Prostate gland (tissue), 2 donors: ENCODE measurements around the gene TNRC6B. TPM values are rescaled to one million over a fixed set of nuclear protein-coding genes. Genes with fewer than 3 reads are reported as not detected.

Experiments used
- DNase-seq: peaks from one replicate; pipeline ENCODE4 v3.0.0-alpha.2; 2019; ENCODE audit warnings: low spot score
- H3K27ac ChIP-seq, 2 donors: fragments of 200-600 bp; sonication (generic); 2 replicates each; pipeline ENCODE4 v1.5.1; 2017 to 2019
- H3K27me3 ChIP-seq: fragments of 200-600 bp; sonication (generic); replicated peaks from 2 replicates; pipeline ENCODE4 v1.5.1; 2019; ENCODE audit not compliant: insufficient read depth
- H3K36me3 ChIP-seq, 2 donors: fragments of 200-600 bp; sonication (generic); 1 replicate in 1 of 2; 2 replicates in 1 of 2; pipeline versions ENCODE4 v1.5.1 to v1.8.1; 2017 to 2019
- H3K4me1 ChIP-seq: fragments of 200-600 bp; sonication (generic); replicated peaks from 2 replicates; pipeline ENCODE4 v1.5.1; 2019
- H3K4me3 ChIP-seq, 2 donors: fragments of 200-600 bp; sonication (generic); 2 replicates each; pipeline ENCODE4 v1.5.1; 2017 to 2019
- H3K9me3 ChIP-seq: fragments of 200-600 bp; sonication (generic); 2 replicates; pipeline ENCODE4 v1.5.1; 2017
- CTCF ChIP-seq, 4 experiments: fragments of 200-600 bp in 2 of 4; fragments of 450-650 bp in 2 of 4; sonication (generic) in 2 of 4; IDR thresholded peaks; 1 replicate in 3 of 4; 2 replicates in 1 of 4; pipeline ENCODE4 v1.5.1; 2016 to 2019; ENCODE audit warnings: antibody characterized with exemption in 4 of 4, mild to moderate bottlenecking in 2 of 4, moderate library complexity in 2 of 4
- POLR2A ChIP-seq: fragments of 450-650 bp; IDR thresholded peaks from one replicate; pipeline ENCODE4 v1.6.1; 2016; ENCODE audit warnings: antibody characterized with exemption, mild to moderate bottlenecking
- POLR2AphosphoS5 ChIP-seq: sonication (generic); formaldehyde crosslinking; IDR thresholded peaks from one replicate; pipeline ENCODE4 v1.6.1; 2017; ENCODE audit warnings: antibody characterized with exemption
- WGBS: methylation state at CpG from one replicate; pipeline ENCODE4 v1.1.5; 2018; 5-methylcytosine and 5-hydroxymethylcytosine counted together
- intact Hi-C: fragments of 100-400 bp; cut with DNase I; formaldehyde crosslinking; loops from one replicate; pipeline ENCODE4 v1.14.2; 2022
- total RNA-seq, 2 donors: library from RNA; depleted of rRNA; stranded (reverse); fragments of >200 nt; gene quantifications; one replicate each; pipeline ENCODE4 v1.1.0, GENCODE V29; 2016

TNRC6B gene
- total RNA-seq, 2 donors from 2014 or later: 43.8 to 118 TPM

GRCh38 chr22:40364431-40364830 is 186.7 kb downstream of the TNRC6B start:
- DNase-seq: no peak
- intact Hi-C loops: no loop called here
- 80% methylated on average over 1 of the region's 1 CpG for WGBS
- Histone ChIP-seq H3K4me3 (no peak overlapping the region), H3K36me3 (peaks cover 17 to 30% of the 10 kb centered on the region in 2 donors), H3K9me3 (no peaks in the 10 kb centered on the region), H3K27ac (no peak overlapping the region), H3K4me1 (no peaks in the 10 kb centered on the region), H3K27me3 (no peaks in the 10 kb centered on the region)
- no peak for TF ChIP-seq POLR2A
- TF ChIP-seq CTCF (IDR thresholded peaks at IDR 0.05): no peak

GRCh38 chr22:40366068-40366467 is 188.3 kb downstream of the TNRC6B start:
- H3K9me3 ChIP-seq: no peaks in the 10 kb centered on the region
- H3K4me1 ChIP-seq: no peaks in the 10 kb centered on the region
- DNase-seq: no peak
- 97% methylated on average over 2 of the region's 2 CpGs for WGBS
- TF ChIP-seq POLR2A (no peak), CTCF (IDR thresholded peaks at IDR 0.05) (no peak), POLR2AphosphoS5 (no peak)
- no peaks in the 10 kb centered on the region for H3K27me3 ChIP-seq
- intact Hi-C loops: no loop called here
- peaks cover 15 to 28% of the 10 kb centered on the region in 2 donors for H3K36me3 ChIP-seq
- H3K27ac ChIP-seq: no peak overlapping the region
- no peak overlapping the region for H3K4me3 ChIP-seq

DNA sequence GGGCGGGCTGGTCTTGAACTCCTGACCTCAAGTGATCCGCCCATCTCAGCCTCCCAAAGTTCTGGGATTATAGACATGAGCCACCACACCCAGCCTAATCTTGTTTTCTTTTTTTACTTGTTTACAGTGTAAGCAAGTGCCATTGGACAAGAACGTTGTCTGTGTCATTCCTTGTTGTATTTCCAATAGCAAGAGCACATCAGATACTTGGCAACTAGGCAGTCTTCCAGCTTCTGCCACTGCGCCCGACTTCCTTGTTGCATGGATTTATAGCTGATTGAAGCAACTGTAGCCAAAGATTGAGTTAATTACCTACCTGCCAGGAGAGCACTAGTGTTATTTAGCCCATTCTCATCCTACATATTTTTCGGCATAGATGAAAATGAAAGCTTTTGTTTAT is 189.6 kb downstream of the TNRC6B start:
- peak; percentile 71 for DNase-seq
- intact Hi-C loops: no loop called here
- 46% methylated on average over 6 of the region's 6 CpGs for WGBS
- H3K4me3 ChIP-seq: no peak overlapping the region
- TF ChIP-seq CTCF (IDR thresholded peaks at IDR 0.05): no peak
- peak; percentile 73 for TF ChIP-seq POLR2AphosphoS5
- TF ChIP-seq POLR2A: no peak
- H3K9me3 ChIP-seq: no peaks in the 10 kb centered on the region
- peak overlapping the region; percentile 12 to 54 for H3K27ac ChIP-seq
- H3K36me3 ChIP-seq: peaks cover 4 to 15% of the 10 kb centered on the region in 2 donors
- no peaks in the 10 kb centered on the region for H3K4me1 ChIP-seq
- H3K27me3 ChIP-seq: no peaks in the 10 kb centered on the region

GRCh38 chr22:40368016-40368415 is 190.3 kb downstream of the TNRC6B start:
- intact Hi-C loops: no loop called here
- H3K27me3 ChIP-seq: no peaks in the 10 kb centered on the region
- no peak overlapping the region for H3K4me3 ChIP-seq
- peaks cover 0 to 11% of the 10 kb centered on the region in 2 donors for H3K36me3 ChIP-seq
- no peaks in the 10 kb centered on the region for H3K4me1 ChIP-seq
- no peak for DNase-seq
- 90% methylated on average over 6 of the region's 6 CpGs for WGBS
- H3K9me3 ChIP-seq: no peaks in the 10 kb centered on the region
- TF ChIP-seq CTCF (IDR thresholded peaks at IDR 0.05) (no peak), POLR2A (no peak), POLR2AphosphoS5 (no peak)
- peak overlapping the region; percentile 12 to 54 for H3K27ac ChIP-seq

DNA sequence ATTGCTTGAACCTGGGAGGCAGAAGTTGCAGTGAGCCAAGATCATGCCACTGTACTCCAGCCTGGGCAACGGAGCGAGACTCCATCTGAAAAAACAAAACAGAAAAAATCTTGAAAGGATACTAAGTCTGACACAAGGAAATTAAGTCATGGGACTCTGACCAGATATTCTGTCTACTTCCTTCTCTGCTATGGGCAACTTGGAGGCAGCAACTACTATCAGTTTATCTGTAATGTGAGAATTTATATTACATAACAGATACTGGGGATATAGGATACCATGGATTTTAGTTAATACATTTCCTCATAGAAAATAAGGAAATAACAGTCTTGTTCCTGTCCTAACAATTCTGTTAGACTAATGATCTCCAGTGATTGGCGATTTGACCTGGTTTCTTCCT is 191.1 kb downstream of the TNRC6B start:
- H3K9me3 ChIP-seq: no peaks in the 10 kb centered on the region
- no peaks in the 10 kb centered on the region for H3K4me1 ChIP-seq
- no peak for DNase-seq
- H3K27ac ChIP-seq: no peak overlapping the region
- TF ChIP-seq CTCF (IDR thresholded peaks at IDR 0.05) (no peak), POLR2A (no peak), POLR2AphosphoS5 (no peak)
- H3K4me3 ChIP-seq: no peak overlapping the region
- intact Hi-C loops: no loop called here
- H3K36me3 ChIP-seq: peaks cover 0 to 11% of the 10 kb centered on the region in 2 donors
- WGBS: 95% methylated on average over 3 of the region's 3 CpGs
- no peaks in the 10 kb centered on the region for H3K27me3 ChIP-seq
